Measurements from ENCODE around the gene FGGY.
A peak's percentile ranks its signal among the peaks of the same experiment; 100 is the strongest.

Gene FGGY

GRCh38 chr1:59434336-59434735 lies 137.4 kb downstream of the FGGY start:
- Histone ChIP-seq H3K9me3 (ENCODE audit: low read length) (no peaks in the 10 kb centered on the region), H3K9ac (ENCODE audit: low read length) (no peak overlapping the region), H3K4me3 (ENCODE audit: low read depth in 1 of 2, low read length in 2 of 2) (no peak overlapping the region), H3K27me3 (ENCODE audit: control insufficient read depth in 1 of 2, insufficient read depth in 2 of 2, low read length in 2 of 2) (no peaks in the 10 kb centered on the region), H3K27ac (ENCODE audit: low read depth, low read length) (no peak overlapping the region), H3K4me1 (ENCODE audit: insufficient read depth, low read length) (peaks cover 33% of the 10 kb centered on the region), H3K36me3 (ENCODE audit: insufficient read depth, low read length) (no peaks in the 10 kb centered on the region)

DNA sequence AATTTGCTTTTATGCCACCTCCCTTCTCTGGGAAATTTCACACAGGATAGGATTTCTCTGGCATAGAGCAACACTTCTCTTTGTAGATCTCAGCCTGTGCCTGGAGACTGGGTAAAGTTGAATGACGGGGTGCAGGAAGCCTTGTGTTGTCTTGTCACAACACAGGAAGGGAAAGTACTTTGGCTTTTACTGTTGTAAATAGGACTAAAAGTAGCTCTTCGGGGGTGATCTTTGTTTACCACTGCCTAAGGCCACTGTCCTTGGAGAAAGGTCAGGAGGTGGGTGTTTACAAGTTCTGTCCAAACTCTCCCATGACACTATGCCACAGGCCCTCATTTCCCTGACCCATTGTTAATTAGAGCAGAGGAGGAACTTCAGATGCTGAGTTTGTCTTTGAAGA lies 139.7 kb downstream of the FGGY start:
- H3K9me3 ChIP-seq (ENCODE audit: low read length) = no peaks in the 10 kb centered on the region
- H3K9ac ChIP-seq (ENCODE audit: low read length) = no peak overlapping the region
- H3K27ac ChIP-seq (ENCODE audit: low read depth, low read length) = no peak overlapping the region
- H3K4me1 ChIP-seq (ENCODE audit: insufficient read depth, low read length) = peaks cover 33% of the 10 kb centered on the region
- no peaks in the 10 kb centered on the region for H3K36me3 ChIP-seq (ENCODE audit: insufficient read depth, low read length)
- H3K27me3 ChIP-seq (ENCODE audit: control insufficient read depth in 1 of 2, insufficient read depth in 2 of 2, low read length in 2 of 2) = no peaks in the 10 kb centered on the region
- H3K4me3 ChIP-seq (ENCODE audit: low read depth in 1 of 2, low read length in 2 of 2) = no peak overlapping the region

DNA sequence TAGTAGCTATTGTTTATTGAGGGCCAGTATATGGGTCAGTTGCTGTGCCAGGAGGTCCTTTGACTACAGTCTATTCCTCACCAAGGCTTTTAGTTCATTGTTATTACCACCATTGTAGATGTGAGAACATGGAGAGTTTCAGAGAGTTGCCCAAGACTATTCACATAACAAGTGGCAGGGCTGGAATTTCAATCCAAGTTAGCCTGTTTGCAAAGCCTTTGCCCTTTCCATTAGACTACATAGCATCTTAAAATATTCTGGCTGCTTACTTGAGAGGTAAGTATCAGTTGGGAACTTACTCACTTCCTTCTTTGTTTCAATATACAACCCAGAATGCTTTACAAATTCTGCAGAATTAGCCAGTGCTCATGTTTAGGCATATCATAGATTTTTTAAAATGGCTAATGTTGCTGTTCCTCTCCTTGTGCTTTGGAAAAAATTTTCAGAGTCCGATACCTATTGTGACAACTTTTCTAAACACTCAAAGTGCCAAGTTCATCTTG lies 141.2 kb downstream of the FGGY start:
- no peaks in the 10 kb centered on the region for H3K27me3 ChIP-seq (ENCODE audit: control insufficient read depth in 1 of 2, insufficient read depth in 2 of 2, low read length in 2 of 2)
- no peak overlapping the region for H3K4me3 ChIP-seq (ENCODE audit: low read depth in 1 of 2, low read length in 2 of 2)
- H3K4me1 ChIP-seq (ENCODE audit: insufficient read depth, low read length) = peaks cover 35% of the 10 kb centered on the region
- no peak overlapping the region for H3K27ac ChIP-seq (ENCODE audit: low read depth, low read length)
- H3K9me3 ChIP-seq (ENCODE audit: low read length) = no peaks in the 10 kb centered on the region
- no peaks in the 10 kb centered on the region for H3K36me3 ChIP-seq (ENCODE audit: insufficient read depth, low read length)
- H3K9ac ChIP-seq (ENCODE audit: low read length) = no peak overlapping the region

DNA sequence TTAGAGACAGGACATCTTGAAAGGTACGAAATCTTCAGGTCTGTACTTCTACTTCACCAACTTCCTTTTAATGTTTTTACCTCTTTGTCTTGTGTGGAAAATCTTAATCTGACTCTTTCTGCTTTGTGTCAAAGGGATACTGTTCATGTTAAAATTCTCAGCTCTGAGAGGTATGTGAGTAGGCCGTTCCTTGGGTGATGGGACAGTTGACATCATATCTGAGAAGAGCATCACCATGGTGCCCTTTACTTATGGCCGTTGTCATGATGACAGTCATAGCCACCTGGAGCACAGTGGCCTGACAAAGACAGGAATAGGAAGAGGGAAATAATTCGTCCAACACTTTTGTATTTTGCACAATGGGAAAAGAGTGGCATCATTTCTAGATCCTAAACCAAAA lies 145.6 kb downstream of the FGGY start:
- Histone ChIP-seq H3K9me3 (ENCODE audit: low read length) (no peaks in the 10 kb centered on the region), H3K4me3 (ENCODE audit: low read depth in 1 of 2, low read length in 2 of 2) (no peak overlapping the region), H3K36me3 (ENCODE audit: insufficient read depth, low read length) (no peaks in the 10 kb centered on the region), H3K4me1 (ENCODE audit: insufficient read depth, low read length) (peaks cover 55% of the 10 kb centered on the region), H3K9ac (ENCODE audit: low read length) (no peak overlapping the region), H3K27me3 (ENCODE audit: control insufficient read depth in 1 of 2, insufficient read depth in 2 of 2, low read length in 2 of 2) (no peaks in the 10 kb centered on the region), H3K27ac (ENCODE audit: low read depth, low read length) (no peak overlapping the region)

DNA sequence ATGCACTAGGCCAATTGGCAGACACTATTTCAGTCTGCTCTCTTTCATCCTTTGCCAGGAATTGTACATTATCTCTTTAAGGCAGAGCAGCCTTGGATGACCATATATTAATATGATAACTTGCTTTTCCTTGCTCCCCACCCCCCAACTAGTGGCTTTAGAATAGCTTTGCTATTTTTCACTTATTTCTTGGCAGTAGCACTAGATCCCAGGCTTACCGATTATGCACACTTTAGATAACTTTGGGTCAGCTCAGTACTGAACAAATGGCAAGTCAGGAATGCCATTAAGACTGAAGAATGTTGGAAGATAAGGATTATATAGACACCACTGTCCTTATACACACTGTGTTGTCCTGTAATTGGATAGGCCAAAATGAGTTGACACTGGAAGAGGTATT lies 146.4 kb downstream of the FGGY start:
- H3K4me1 ChIP-seq (ENCODE audit: insufficient read depth, low read length) = peaks cover 56% of the 10 kb centered on the region
- no peaks in the 10 kb centered on the region for H3K27me3 ChIP-seq (ENCODE audit: control insufficient read depth in 1 of 2, insufficient read depth in 2 of 2, low read length in 2 of 2)
- no peaks in the 10 kb centered on the region for H3K9me3 ChIP-seq (ENCODE audit: low read length)
- H3K4me3 ChIP-seq (ENCODE audit: low read depth in 1 of 2, low read length in 2 of 2) = no peak overlapping the region
- no peaks in the 10 kb centered on the region for H3K36me3 ChIP-seq (ENCODE audit: insufficient read depth, low read length)
- H3K27ac ChIP-seq (ENCODE audit: low read depth, low read length) = no peak overlapping the region
- no peak overlapping the region for H3K9ac ChIP-seq (ENCODE audit: low read length)

DNA sequence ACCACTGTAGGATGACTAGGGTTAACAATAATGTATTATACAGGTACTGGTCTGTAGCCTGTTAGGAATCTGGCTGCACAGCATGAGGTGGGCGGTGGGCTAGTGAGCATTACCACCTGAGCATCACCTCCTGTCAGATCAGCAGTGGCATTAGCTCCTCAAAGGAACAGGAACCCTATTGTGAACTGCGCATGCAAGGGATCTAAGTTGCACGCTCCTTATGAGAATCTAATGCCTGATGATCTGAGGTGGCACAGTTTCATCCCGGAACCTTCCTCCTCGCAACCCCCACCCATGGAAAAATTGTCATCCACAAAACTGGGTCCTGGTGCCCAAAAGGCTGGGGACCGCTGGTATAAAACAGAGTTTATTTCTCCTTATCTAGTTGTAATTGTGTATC lies 147.6 kb downstream of the FGGY start:
- H3K4me1 ChIP-seq (ENCODE audit: insufficient read depth, low read length) = peaks cover 54% of the 10 kb centered on the region
- peak overlapping the region; percentile 83 for H3K27ac ChIP-seq (ENCODE audit: low read depth, low read length)
- H3K27me3 ChIP-seq (ENCODE audit: control insufficient read depth in 1 of 2, insufficient read depth in 2 of 2, low read length in 2 of 2) = no peaks in the 10 kb centered on the region
- no peak overlapping the region for H3K9ac ChIP-seq (ENCODE audit: low read length)
- H3K9me3 ChIP-seq (ENCODE audit: low read length) = no peaks in the 10 kb centered on the region
- no peaks in the 10 kb centered on the region for H3K36me3 ChIP-seq (ENCODE audit: insufficient read depth, low read length)
- no peak overlapping the region for H3K4me3 ChIP-seq (ENCODE audit: low read depth in 1 of 2, low read length in 2 of 2)

DNA sequence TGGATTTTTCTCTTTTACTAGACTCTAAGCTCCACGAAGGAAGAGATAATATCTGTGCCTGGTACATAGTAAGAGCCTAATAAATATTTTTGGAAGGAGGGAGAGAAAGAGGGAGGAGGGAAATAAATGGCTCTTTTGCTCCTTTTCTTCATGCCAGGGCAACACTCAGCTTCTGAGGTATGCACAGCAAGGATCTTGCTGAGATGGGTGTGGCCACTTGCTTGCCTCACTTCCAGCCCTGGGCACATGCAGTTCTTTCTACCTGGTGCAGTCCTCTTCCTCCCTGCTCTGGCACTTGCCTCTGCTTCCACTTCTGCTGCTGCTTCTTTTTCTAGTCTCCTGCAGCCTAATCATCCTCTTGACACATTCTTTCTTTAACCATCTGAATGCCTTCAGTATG lies 148.1 kb downstream of the FGGY start:
- H3K9me3 ChIP-seq (ENCODE audit: low read length) = no peaks in the 10 kb centered on the region
- no peak overlapping the region for H3K4me3 ChIP-seq (ENCODE audit: low read depth in 1 of 2, low read length in 2 of 2)
- H3K9ac ChIP-seq (ENCODE audit: low read length) = no peak overlapping the region
- peak overlapping the region; percentile 83 for H3K27ac ChIP-seq (ENCODE audit: low read depth, low read length)
- no peaks in the 10 kb centered on the region for H3K27me3 ChIP-seq (ENCODE audit: control insufficient read depth in 1 of 2, insufficient read depth in 2 of 2, low read length in 2 of 2)
- no peaks in the 10 kb centered on the region for H3K36me3 ChIP-seq (ENCODE audit: insufficient read depth, low read length)
- peaks cover 54% of the 10 kb centered on the region for H3K4me1 ChIP-seq (ENCODE audit: insufficient read depth, low read length)

DNA sequence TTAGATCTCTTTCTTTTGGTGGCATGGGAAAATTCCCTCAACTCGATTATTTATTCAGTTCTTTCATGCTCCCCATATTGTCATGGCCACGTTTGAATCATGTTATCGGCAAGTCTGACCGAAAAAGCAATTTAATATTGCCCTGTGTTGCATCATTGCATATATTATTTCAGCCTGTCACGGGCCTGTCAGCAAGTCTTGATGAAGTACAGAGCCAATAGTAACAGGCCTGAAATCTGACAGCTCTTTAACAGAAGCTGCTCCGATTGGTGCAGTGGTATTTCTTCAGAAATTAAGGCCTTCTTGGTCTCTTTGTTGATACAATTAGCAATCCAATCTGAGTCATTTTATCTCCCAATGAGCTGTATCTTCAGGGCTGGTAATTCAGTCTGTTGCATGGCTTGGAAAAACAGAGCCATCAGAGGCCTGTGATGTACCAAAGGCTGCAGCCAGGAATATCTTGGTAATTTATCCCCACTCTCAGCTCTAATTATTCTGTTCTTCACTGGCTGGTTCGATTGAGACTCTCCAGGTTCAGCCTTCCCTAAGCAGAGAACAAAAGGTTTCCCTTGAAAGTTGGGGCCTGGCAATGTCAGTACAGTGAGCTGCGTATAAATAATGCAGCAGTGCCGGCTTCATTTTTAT lies 149.5 kb downstream of the FGGY start:
- Histone ChIP-seq H3K9me3 (ENCODE audit: low read length) (no peaks in the 10 kb centered on the region), H3K9ac (ENCODE audit: low read length) (no peak overlapping the region), H3K36me3 (ENCODE audit: insufficient read depth, low read length) (no peaks in the 10 kb centered on the region), H3K27me3 (ENCODE audit: control insufficient read depth in 1 of 2, insufficient read depth in 2 of 2, low read length in 2 of 2) (no peaks in the 10 kb centered on the region), H3K4me3 (ENCODE audit: low read depth in 1 of 2, low read length in 2 of 2) (peak overlapping the region in 1 of 2 donors; percentile 16), H3K27ac (ENCODE audit: low read depth, low read length) (peak overlapping the region; percentile 83), H3K4me1 (ENCODE audit: insufficient read depth, low read length) (peaks cover 54% of the 10 kb centered on the region)

GRCh38 chr1:59452026-59452425 lies 155.1 kb downstream of the FGGY start:
- Histone ChIP-seq H3K4me1 (ENCODE audit: insufficient read depth, low read length) (peaks cover 23% of the 10 kb centered on the region), H3K27ac (ENCODE audit: low read depth, low read length) (no peak overlapping the region), H3K9ac (ENCODE audit: low read length) (no peak overlapping the region), H3K27me3 (ENCODE audit: control insufficient read depth in 1 of 2, insufficient read depth in 2 of 2, low read length in 2 of 2) (no peaks in the 10 kb centered on the region), H3K36me3 (ENCODE audit: insufficient read depth, low read length) (no peaks in the 10 kb centered on the region), H3K9me3 (ENCODE audit: low read length) (no peaks in the 10 kb centered on the region), H3K4me3 (ENCODE audit: low read depth in 1 of 2, low read length in 2 of 2) (no peak overlapping the region)

DNA sequence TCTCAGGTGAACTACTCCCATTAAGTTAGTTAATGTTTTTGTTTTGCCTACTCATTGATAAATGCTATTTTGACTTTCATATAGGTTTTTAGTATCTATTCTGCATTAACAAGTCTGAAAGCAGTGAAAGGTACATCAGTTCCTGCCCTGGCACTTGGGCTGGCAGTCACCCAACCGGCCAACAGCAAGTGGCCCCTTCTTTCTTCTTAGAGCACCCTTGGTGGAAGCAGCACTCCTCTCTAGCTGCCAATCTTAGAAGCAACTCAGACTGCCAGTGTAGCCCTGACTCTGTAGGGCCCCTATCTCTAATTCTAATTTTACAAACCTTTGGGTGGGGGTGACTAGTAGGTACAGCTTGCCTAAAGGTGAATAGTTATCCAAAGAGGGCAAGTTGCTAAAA lies 155.7 kb downstream of the FGGY start:
- Histone ChIP-seq H3K9me3 (ENCODE audit: low read length) (no peaks in the 10 kb centered on the region), H3K36me3 (ENCODE audit: insufficient read depth, low read length) (no peaks in the 10 kb centered on the region), H3K9ac (ENCODE audit: low read length) (no peak overlapping the region), H3K27ac (ENCODE audit: low read depth, low read length) (no peak overlapping the region), H3K27me3 (ENCODE audit: control insufficient read depth in 1 of 2, insufficient read depth in 2 of 2, low read length in 2 of 2) (no peaks in the 10 kb centered on the region), H3K4me3 (ENCODE audit: low read depth in 1 of 2, low read length in 2 of 2) (no peak overlapping the region), H3K4me1 (ENCODE audit: insufficient read depth, low read length) (peaks cover 18% of the 10 kb centered on the region)

GRCh38 chr1:59453297-59453968 lies 156.5 kb downstream of the FGGY start:
- Histone ChIP-seq H3K27me3 (ENCODE audit: control insufficient read depth in 1 of 2, insufficient read depth in 2 of 2, low read length in 2 of 2) (no peaks in the 10 kb centered on the region), H3K4me1 (ENCODE audit: insufficient read depth, low read length) (peaks cover 9% of the 10 kb centered on the region), H3K9me3 (ENCODE audit: low read length) (no peaks in the 10 kb centered on the region), H3K27ac (ENCODE audit: low read depth, low read length) (no peak overlapping the region), H3K9ac (ENCODE audit: low read length) (no peak overlapping the region), H3K36me3 (ENCODE audit: insufficient read depth, low read length) (no peaks in the 10 kb centered on the region), H3K4me3 (ENCODE audit: low read depth in 1 of 2, low read length in 2 of 2) (no peak overlapping the region)

GRCh38 chr1:59455206-59455605 lies 158.3 kb downstream of the FGGY start:
- no peaks in the 10 kb centered on the region for H3K27me3 ChIP-seq (ENCODE audit: control insufficient read depth in 1 of 2, insufficient read depth in 2 of 2, low read length in 2 of 2)
- no peak overlapping the region for H3K9ac ChIP-seq (ENCODE audit: low read length)
- H3K9me3 ChIP-seq (ENCODE audit: low read length) = no peaks in the 10 kb centered on the region
- no peaks in the 10 kb centered on the region for H3K36me3 ChIP-seq (ENCODE audit: insufficient read depth, low read length)
- H3K27ac ChIP-seq (ENCODE audit: low read depth, low read length) = no peak overlapping the region
- no peak overlapping the region for H3K4me3 ChIP-seq (ENCODE audit: low read depth in 1 of 2, low read length in 2 of 2)
- H3K4me1 ChIP-seq (ENCODE audit: insufficient read depth, low read length) = peaks cover 4% of the 10 kb centered on the region

Data from muscle layer of colon (tissue), 2 donors.